Suprapubic skin (tissue), 3 donors: ENCODE data around the gene TENT4A.

Source experiments
- CTCF ChIP-seq, 2 donors: fragments of 200-600 bp in 1 of 2; fragments of 450-650 bp in 1 of 2; sonication (generic) in 1 of 2; IDR thresholded peaks; one replicate each; pipeline ENCODE4 v1.5.1; 2016 to 2019; ENCODE audit warnings: antibody characterized with exemption in 2 of 2, mild to moderate bottlenecking in 1 of 2, moderate library complexity in 1 of 2
- EP300 ChIP-seq: sonication (generic); formaldehyde crosslinking; IDR thresholded peaks from one replicate; pipeline ENCODE4 v1.6.1; 2017; ENCODE audit warnings: antibody characterized with exemption

DNA sequence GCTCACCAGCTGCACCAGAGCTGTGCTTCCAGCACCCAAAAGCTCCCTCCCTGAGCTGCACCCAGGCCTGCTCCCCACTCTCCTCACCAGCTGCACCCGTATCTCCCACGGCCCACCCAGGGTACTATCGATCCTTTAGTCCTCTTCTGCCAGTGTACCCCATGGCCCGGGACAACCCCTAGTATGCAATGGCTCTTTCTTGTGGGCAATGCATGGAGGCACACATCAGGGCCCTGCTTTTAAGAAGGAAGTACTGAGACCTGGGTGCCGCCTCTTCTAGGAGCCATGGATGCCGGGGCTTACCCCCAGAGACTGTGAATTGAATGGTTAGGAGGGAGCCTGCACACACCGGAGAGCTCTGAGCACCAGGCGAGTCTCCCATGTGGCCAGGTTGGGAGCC, 49.5 kb downstream of the TENT4A start:
- TF ChIP-seq CTCF (IDR thresholded peaks at IDR 0.05) (no peak), EP300 (no peak)
